ENCODE measurements around the gene KIAA1191. TPM values are rescaled to one million over a fixed set of nuclear protein-coding genes. Genes with fewer than 3 reads are reported as not detected.

KIAA1191 gene
- total and polyA plus RNA-seq, 9 of the 15 experiments (the other 6 are each of a cell fraction or from before 2014, with no cell fraction given) = 31.0 to 80.2 (median 45.7) TPM

- Histone ChIP-seq H3K4me1 (replicated peaks in 1 of 2; ENCODE audit: control insufficient read depth in 2 of 2, insufficient read depth in 2 of 2, low read length in 2 of 2) (peaks cover 9 to 15% of the 10 kb centered on the region in 2 experiments; a peak in 4 of 5 replicates), H3K36me3 (ENCODE audit: control insufficient read depth, insufficient read depth, low read length) (peaks cover 32% of the 10 kb centered on the region; the same call in 2 of the 3 replicates), H4K20me1 (replicated peaks; ENCODE audit: control insufficient read depth, insufficient read depth, low read length) (no peaks in the 10 kb centered on the region), H3K4me2 (ENCODE audit: insufficient read depth, low read length) (peak overlapping the region; percentile 98), H2AFZ (ENCODE audit: low read depth, low read length) (peak overlapping the region; percentile 99), H3K9me1 (ENCODE audit: control insufficient read depth, insufficient read depth, low read length) (no peaks in the 10 kb centered on the region), H3K9ac (ENCODE audit: insufficient read depth in 1 of 2, low read depth in 2 of 2, low read length in 2 of 2) (peak overlapping the region; percentile 81 to 99), H3K9me3 (replicated peaks; ENCODE audit: control insufficient read depth, insufficient read depth, low read depth, low read length) (no peaks in the 10 kb centered on the region), H3K27me3 (ENCODE audit: control insufficient read depth in 2 of 2, insufficient read depth in 2 of 2, low read length in 2 of 2) (no peaks in the 10 kb centered on the region), H3K79me2 (ENCODE audit: control insufficient read depth, insufficient read depth, low read length) (peaks cover 46% of the 10 kb centered on the region), H3K27ac (ENCODE audit: extremely low read depth, low read depth, low read length) (peak overlapping the region; percentile 75), H3K4me3 (peak overlapping the region; percentile 96)
- ChIA-PET CTCF (ENCODE audit: low intra/inter-chr PET ratio) (no interaction called here), POLR2A (interaction anchor here (0.6 to 3.7 kb wide), 10 partner anchors 9 to 1835 kb away, joined by 3 to 23 read pairs (median 4); partner anchors contain the start of gene CLTB)
- DNase-seq (ENCODE audit: extremely low read depth in 1 of 4, low spot score in 3 of 4) (no peak), FAIRE-seq (peak; percentile 44), ATAC-seq (peak; percentile 60)
- WGBS (ENCODE audit: insufficient coverage, low coverage, missing lambda C conversion rate) = 1% methylated on average over 25 of the region's 27 CpGs
- BruUV-seq (replicated peaks) = TSS peak; percentile 75
- TF ChIP-seq UBTF (IDR thresholded peaks at IDR 0.05; ENCODE audit: borderline replicate concordance in 1 of 2, low read depth in 2 of 2, low read length in 2 of 2) (0 out of 4 replicates have a peak, but pooled peaks of 1 of the 2 experiments have one; percentile 39), ETV6 (IDR thresholded peaks at IDR 0.05; ENCODE audit: borderline replicate concordance in 1 of 2, low read depth in 2 of 2, low read length in 1 of 2) (no peak), ETV6 (CRISPR knock-in tag; IDR thresholded peaks at IDR 0.05; ENCODE audit: borderline replicate concordance) (0 out of 2 replicates have a peak, but pooled peaks have one; percentile 13), KAT7 (CRISPR knock-in tag; IDR thresholded peaks at IDR 0.05; ENCODE audit: borderline replicate concordance) (peak; percentile 87; the same call in 1 of the 2 replicates), SMARCA5 (IDR thresholded peaks at IDR 0.05) (no peak), TRIM24 (IDR thresholded peaks at IDR 0.05) (no peak), SPI1 (IDR thresholded peaks at IDR 0.05; ENCODE audit: borderline replicate concordance, low read depth, low read length) (0 out of 2 replicates have a peak, but pooled peaks have one; percentile 22), RERE (CRISPR knock-in tag; IDR thresholded peaks at IDR 0.05; ENCODE audit: borderline replicate concordance) (0 out of 2 replicates have a peak, but pooled peaks have one; percentile 57)
- intact Hi-C loops (cut with micrococcal nuclease) (loop anchor here (1.0 kb wide), 1 partner anchor 27 kb away; the partner anchor contains the start of genes HIGD2A and NOP16), in situ Hi-C loops (cut with MboI) (no loop called here)
These were observed 599 bp downstream of the KIAA1191 start for GRCh38 chr5:176360894-176361436.
